ENCODE data around the gene ABCC10.

GRCh38 chr6:43467752-43468151 is 40.4 kb downstream of the ABCC10 start:
- no peak for TF ChIP-seq GATA3 (IDR thresholded peaks at IDR 0.05; ENCODE audit: low read depth, low read length)
- no peak for TF ChIP-seq GATA2 (IDR thresholded peaks at IDR 0.05; ENCODE audit: low read depth, low read length)

Measured in SH-SY5Y (cell line).